Stimulated activated CD4-positive, alpha-beta T cell treated with anti-CD3 and anti-CD28 coated beads, Interleukin-1b, Interleukin-23, amount 100 ng/mL, for 24 hours (primary cell): ENCODE data around the gene CHMP3.

Source experiments
- DNase-seq, 4 experiments: peaks; one replicate each; pipeline ENCODE4 v3.0.0-alpha.2; 2020; ENCODE audit warnings: low read depth in 4 of 4, low spot score in 1 of 4

CHMP3 gene

DNA sequence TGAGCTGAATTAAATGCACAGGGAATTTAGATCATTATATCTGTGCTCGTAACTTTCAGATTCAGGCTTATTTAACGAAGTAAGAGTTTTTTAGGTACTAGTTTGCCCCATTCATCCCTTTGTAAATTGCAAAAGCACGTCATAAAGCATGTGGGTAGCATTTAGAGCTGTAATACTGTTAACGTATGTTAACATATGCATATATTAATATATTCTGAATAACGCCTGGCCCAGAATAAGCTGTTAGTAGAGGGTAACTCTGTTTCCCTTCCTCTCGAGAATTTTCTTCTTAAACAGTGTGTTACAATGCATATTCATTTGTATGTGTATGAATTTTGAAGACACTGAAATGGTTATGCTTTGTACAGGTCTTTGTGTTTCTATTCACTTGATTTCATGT is 91.6 kb downstream of the CHMP3 start:
- no peak for DNase-seq

DNA sequence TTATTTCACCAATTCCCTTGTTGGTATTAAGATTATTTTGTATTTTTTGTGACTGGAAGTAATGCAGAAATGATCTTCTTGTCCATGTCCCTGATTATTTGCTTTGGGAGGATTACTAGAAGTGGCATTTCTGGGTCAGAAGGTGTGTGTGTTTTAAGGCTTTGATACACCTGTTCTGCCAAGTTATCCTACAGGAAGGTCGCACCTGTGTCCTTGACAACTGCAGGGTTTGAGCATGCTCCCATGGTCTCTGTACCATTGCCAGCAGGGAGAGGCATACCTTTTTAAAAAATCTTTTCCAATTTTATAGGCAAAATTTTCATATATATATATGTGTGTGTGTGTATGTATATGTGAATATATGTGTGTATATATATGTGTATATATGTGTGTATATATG is 92.4 kb downstream of the CHMP3 start:
- DNase-seq, result no peak

DNA sequence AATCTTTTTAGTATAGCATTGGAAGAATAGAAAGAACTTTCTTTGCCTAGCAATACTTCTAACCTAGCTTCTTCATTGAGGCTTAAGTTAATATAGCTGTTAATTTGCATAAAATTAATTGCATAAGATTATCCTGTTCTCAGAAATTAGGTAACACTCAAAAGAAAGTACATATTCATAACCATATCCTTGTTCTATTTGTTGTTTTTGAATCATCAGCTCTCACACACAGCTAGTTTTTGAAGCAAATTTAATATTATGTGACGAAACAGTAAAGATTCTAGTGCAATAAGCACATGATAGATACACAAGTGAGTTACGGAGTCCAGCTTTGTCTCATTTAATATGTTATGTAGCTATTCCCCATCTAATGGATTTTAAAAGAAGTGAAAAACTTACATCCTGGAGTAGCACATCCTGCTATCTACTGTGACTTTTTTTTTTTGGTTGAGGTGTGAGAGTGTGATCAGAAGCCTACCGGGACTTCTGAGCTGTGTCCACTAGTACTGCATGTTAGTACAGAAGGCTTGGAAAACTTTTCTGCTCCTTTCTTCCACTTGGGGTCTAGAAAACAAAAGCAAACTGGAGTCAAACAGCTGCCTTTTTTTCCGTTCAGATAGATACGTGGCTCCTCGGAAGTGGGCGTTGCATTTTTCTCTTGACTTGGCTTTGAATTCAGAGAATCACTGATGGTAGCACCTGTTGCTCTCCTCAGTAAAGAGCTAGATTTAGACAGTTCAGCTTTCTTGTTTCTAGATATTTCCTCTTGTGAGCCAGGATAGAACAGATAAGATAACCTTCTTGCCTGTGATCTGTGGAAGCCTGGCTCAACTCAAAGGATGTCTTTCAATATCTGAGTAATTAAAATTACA is 94.8 kb downstream of the CHMP3 start:
- DNase-seq, result no peak

DNA sequence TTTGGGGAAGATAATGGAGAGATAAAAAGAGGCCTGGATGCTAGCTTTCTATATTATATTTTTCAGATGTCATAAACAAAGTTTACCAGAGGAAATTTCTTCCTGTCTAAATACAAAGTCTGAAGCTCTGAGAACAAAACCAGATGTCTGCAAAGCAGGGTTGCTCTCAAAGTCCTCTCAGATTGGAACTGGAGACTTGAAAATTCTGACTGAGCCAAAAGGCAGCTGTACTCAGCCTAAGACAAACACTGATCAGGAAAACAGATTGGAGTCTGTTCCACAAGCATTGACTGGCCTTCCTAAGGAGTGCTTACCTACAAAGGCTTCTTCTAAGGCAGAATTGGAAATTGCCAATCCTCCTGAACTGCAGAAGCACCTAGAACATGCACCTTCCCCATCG is 96.9 kb downstream of the CHMP3 start:
- no peak for DNase-seq

DNA sequence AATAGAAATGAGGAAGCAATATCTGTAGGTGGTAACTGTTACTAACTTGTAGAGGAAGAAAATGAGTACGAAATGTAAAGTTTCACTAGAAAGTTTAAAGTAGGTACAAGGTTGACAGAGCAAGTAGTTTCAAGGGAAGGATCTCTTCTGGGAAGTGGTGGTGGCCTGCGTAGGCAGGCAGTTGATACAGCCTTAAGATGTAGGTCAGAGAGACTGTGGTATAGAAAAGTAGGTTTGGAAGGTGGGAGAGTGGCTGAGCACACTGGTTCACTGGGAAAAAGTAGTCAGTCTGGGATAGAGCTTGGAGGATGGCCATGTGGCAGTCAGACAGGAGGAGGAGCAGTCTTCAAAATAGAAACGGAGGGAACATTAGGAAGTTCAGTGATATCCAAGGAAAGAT is 98.6 kb downstream of the CHMP3 start:
- DNase-seq, result no peak

DNA sequence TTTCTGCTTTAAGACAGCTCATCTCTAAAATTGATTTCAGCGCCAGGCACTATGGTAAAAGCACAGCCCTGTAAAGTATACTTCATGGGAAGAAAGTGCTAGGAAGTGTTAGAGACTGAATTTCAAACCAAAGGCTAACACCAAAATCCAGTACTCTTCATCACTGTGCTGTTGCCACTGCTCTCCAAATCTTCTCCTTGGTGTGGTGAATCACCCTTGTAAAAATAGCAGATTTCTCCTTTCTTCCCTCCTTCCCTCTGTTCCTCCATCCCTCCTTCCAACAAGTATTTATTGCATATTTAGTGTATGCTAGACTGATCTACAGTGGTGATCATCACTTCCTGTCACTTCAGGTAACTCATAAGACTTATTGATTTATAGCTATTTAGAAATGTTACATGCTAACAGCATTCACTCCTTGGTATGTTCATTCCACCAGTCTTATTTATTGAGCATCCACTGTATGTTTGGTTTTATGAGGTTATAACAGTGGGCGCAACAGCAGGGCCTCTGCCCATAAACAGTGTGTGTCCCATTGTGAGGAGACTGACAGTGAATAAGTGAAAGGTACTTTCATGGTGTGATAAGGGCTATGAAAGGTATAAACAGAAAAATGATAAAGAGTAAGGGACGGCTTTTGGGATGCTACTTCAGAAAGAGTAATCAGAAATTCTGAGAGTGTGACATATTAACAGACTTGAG is 102.0 kb downstream of the CHMP3 start:
- no peak for DNase-seq

DNA sequence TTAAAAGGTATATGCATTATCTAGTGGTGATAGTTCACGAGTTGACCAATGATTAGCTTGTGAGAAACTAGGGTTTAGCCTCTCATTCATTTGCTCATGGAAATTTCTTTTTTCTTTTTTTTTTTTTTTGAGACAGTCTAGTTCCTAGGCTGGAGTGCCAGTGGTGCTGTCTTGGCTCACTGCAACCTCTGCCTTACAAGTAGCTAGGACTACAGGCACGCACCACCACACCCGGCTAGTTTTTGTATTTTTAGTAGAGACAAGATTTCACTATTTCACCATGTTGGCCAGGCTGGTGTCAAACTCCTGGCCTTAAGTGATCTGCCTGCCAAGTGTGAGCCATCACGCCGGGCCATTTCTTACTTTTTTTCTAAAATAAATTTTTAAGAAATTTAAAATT is 108.1 kb downstream of the CHMP3 start:
- no peak for DNase-seq

DNA sequence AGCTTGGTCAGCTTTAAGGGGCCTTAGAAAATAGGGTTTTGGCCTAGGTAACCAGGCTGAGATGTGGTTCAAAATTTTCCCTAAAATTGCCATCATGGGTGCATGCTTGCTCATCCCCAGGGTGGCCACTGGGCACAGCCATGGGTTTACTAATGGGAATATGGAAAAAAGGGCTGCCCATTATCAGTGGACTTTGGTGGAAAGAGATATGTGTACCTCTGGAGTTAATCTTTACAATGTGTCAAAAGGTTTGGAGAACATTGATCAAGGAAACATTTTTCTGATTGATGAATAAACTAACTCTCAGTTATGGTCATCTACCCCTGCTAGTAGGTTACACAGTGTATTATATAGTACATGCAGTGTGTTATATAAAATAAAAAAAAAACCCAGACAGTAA is 109.0 kb downstream of the CHMP3 start:
- no peak for DNase-seq

DNA sequence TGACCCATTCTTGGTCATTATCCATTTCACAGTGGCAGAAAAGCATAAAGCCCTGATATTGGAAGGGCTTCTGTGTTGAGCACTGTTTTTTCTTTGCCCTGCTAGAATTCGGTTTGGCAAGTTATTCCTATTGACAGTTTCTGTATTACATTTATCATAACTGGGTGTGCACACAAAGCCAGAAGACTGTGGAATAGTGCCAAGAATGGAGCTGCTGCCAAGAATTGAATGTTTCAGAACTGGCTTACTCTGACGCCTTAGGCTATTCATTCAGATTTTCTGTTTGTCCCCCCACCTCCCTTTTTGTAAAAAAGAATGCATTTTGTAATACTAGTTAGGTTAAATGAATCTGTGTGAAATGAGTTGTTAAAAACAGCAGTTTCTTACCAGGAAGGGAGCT is 109.4 kb downstream of the CHMP3 start:
- no peak for DNase-seq
